EL (cell line): ENCODE results near the gene MXD1.

ENCODE experiments used
- DNase-seq: peaks from one replicate; pipeline ENCODE4 v3.0.0-alpha.2; 2016

Gene MXD1

GRCh38 chr2:69979902-69980807, 65.2 kb downstream of the MXD1 start:
- no peak for DNase-seq

GRCh38 chr2:69983392-69983966, 68.6 kb downstream of the MXD1 start:
- no peak for DNase-seq

- no peak for DNase-seq
Measured at GRCh38 chr2:69985216-69985615, 70.3 kb downstream of the MXD1 start.

GRCh38 chr2:69985688-69986087, 70.8 kb downstream of the MXD1 start:
- no peak for DNase-seq

- DNase-seq = no peak
Measured at GRCh38 chr2:69986691-69987090, 71.8 kb downstream of the MXD1 start.

- no peak for DNase-seq
Measured at GRCh38 chr2:69988086-69988635, 73.3 kb downstream of the MXD1 start.

GRCh38 chr2:69989009-69989408, 74.1 kb downstream of the MXD1 start:
- DNase-seq = no peak

GRCh38 chr2:69989441-69990105, 74.7 kb downstream of the MXD1 start:
- DNase-seq = no peak
